ENCODE measurements around the gene GALNT18.

The GALNT18 gene

GRCh38 chr11:11586465-11586864, 35.3 kb downstream of the GALNT18 start:
- DNase-seq, result no peak

GRCh38 chr11:11584937-11585336, 36.9 kb downstream of the GALNT18 start:
- DNase-seq, result no peak

GRCh38 chr11:11584530-11584810, 37.3 kb downstream of the GALNT18 start:
- DNase-seq, result peak; percentile 78

- DNase-seq, result no peak
These were observed 37.8 kb downstream of the GALNT18 start for GRCh38 chr11:11583801-11584529.

- no peak for DNase-seq
These were observed 39.6 kb downstream of the GALNT18 start for GRCh38 chr11:11582011-11582701.

- no peak for DNase-seq
These were observed 40.3 kb downstream of the GALNT18 start for GRCh38 chr11:11581481-11581880.

GRCh38 chr11:11580841-11581411, 40.9 kb downstream of the GALNT18 start:
- DNase-seq, result no peak

GRCh38 chr11:11580012-11580411, 41.8 kb downstream of the GALNT18 start:
- DNase-seq, result no peak

GRCh38 chr11:11579012-11579988, 42.5 kb downstream of the GALNT18 start:
- no peak for DNase-seq

GRCh38 chr11:11577932-11578911, 43.6 kb downstream of the GALNT18 start:
- no peak for DNase-seq

GRCh38 chr11:11577251-11577855, 44.5 kb downstream of the GALNT18 start:
- DNase-seq, result peak; percentile 28

- no peak for DNase-seq
These were observed 47.2 kb downstream of the GALNT18 start for GRCh38 chr11:11574373-11575287.

- no peak for DNase-seq
These were observed 49.4 kb downstream of the GALNT18 start for GRCh38 chr11:11572386-11572785.

- DNase-seq, result no peak
These were observed 49.9 kb downstream of the GALNT18 start for GRCh38 chr11:11571893-11572292.

GRCh38 chr11:11570823-11571222, 51.0 kb downstream of the GALNT18 start:
- no peak for DNase-seq

GRCh38 chr11:11569936-11570491, 51.8 kb downstream of the GALNT18 start:
- DNase-seq, result peak; percentile 5

- no peak for DNase-seq
These were observed 53.1 kb downstream of the GALNT18 start for GRCh38 chr11:11568651-11569229.

GRCh38 chr11:11567936-11568650, 53.7 kb downstream of the GALNT18 start:
- DNase-seq, result no peak

GRCh38 chr11:11565636-11566035, 56.2 kb downstream of the GALNT18 start:
- no peak for DNase-seq

Measured in EL (cell line).